Esophagus squamous epithelium (tissue), 4 donors: ENCODE data around the gene AHNAK.

Source experiments
- CTCF ChIP-seq, 6 experiments: fragments of 450-650 bp in 4 of 6; fragments of 200-600 bp in 2 of 6; sonication (generic) in 2 of 6; IDR thresholded peaks; one replicate each; pipeline ENCODE4 v1.5.1; 2016 to 2019; ENCODE audit warnings: antibody characterized with exemption in 6 of 6, mild to moderate bottlenecking in 4 of 6, moderate library complexity in 4 of 6
- POLR2A ChIP-seq, 4 donors: fragments of 450-650 bp; IDR thresholded peaks; one replicate each; pipeline ENCODE4 v1.6.1; 2017; ENCODE audit warnings: antibody characterized with exemption in 4 of 4, mild to moderate bottlenecking in 4 of 4, moderate library complexity in 3 of 4

GRCh38 chr11:62491571-62492329, 54.9 kb downstream of the AHNAK start:
- TF ChIP-seq POLR2A (IDR thresholded peaks at IDR 0.05) (no peak), CTCF (IDR thresholded peaks at IDR 0.05) (no peak)
